A673 (cell line): ENCODE results near the gene ACAT2. TPM values are rescaled to one million over a fixed set of nuclear protein-coding genes. Genes with fewer than 3 reads are reported as not detected.
A peak's percentile ranks its signal among the peaks of the same experiment; 100 is the strongest.
"Not testable (repeated sequence)": the region's sequence is repeated elsewhere in the genome, so short reads cannot be mapped to it uniquely, and the experiment has no call there.

Experiments
- Bru-seq: library from RNA; stranded (reverse); fragments of 400-500 nt; gene quantifications from one replicate; lab custom pipeline; 2021; lab: Mats Ljungman, UMichigan
- BruChase-seq, 2 experiments: library from RNA; stranded (reverse); fragments of 400-500 nt; gene quantifications; one replicate each; lab custom pipeline; 2021; lab: Mats Ljungman, UMichigan
- BruUV-seq: library from RNA; stranded (reverse); fragments of 400-500 nt; replicated peaks from 2 replicates; lab custom pipeline; 2021; lab: Mats Ljungman, UMichigan
- CTCF ChIA-PET: fragments of 300-600 bp; sonication (Branson Sonifier 250); formaldehyde crosslinking; loops from one replicate; lab custom pipeline; 2022; ENCODE audit warnings: antibody characterized with exemption; lab: Charles Lee
- POLR2A ChIA-PET: fragments of 300-600 bp; sonication (Branson Sonifier 250); formaldehyde crosslinking; loops from one replicate; lab custom pipeline; 2022; ENCODE audit warnings: antibody characterized with exemption; ENCODE audit not compliant: low non-redundant PET; lab: Charles Lee
- DNase-seq: peaks from one replicate; pipeline ENCODE4 v3.0.0-alpha.2; 2015; ENCODE audit warnings: low spot score
- H3K27ac ChIP-seq: fragments of 200-600 bp; sonication (generic); 2 replicates; pipeline ENCODE4 v1.5.1; 2016; ENCODE audit warnings: mixed run types, low read depth, mild to moderate bottlenecking, mixed read lengths, antibody characterized with exemption, low read length; ENCODE audit not compliant: poor library complexity, severe bottlenecking
- H3K27me3 ChIP-seq: fragments of 200-600 bp; sonication (generic); replicated peaks from 2 replicates; pipeline ENCODE4 v1.6.1; 2017; ENCODE audit warnings: mixed run types, low read depth, mild to moderate bottlenecking, mixed read lengths, antibody characterized with exemption, low read length; ENCODE audit not compliant: insufficient read depth, poor library complexity
- H3K36me3 ChIP-seq: fragments of 200-600 bp; sonication (generic); 2 replicates; pipeline ENCODE4 v1.6.1; 2016; ENCODE audit warnings: mixed run types, mild to moderate bottlenecking, mixed read lengths, antibody characterized with exemption, low read length; ENCODE audit not compliant: insufficient read depth, poor library complexity, severe bottlenecking
- H3K4me1 ChIP-seq: fragments of 200-600 bp; sonication (generic); 2 replicates; pipeline ENCODE4 v1.6.1; 2017; ENCODE audit warnings: mixed run types, mild to moderate bottlenecking, mixed read lengths, antibody characterized with exemption, low read length; ENCODE audit not compliant: insufficient read depth, poor library complexity, severe bottlenecking
- H3K4me3 ChIP-seq: fragments of 200-600 bp; sonication (generic); 2 replicates; pipeline ENCODE4 v1.5.1; 2016; ENCODE audit warnings: low read depth, mixed run types, mild to moderate bottlenecking, mixed read lengths, low read length; ENCODE audit not compliant: poor library complexity, severe bottlenecking
- H3K9me3 ChIP-seq: fragments of 200-600 bp; sonication (generic); 2 replicates; pipeline ENCODE4 v1.6.1; 2016; ENCODE audit warnings: mixed run types, low read depth, mild to moderate bottlenecking, mixed read lengths, antibody characterized with exemption, low read length; ENCODE audit not compliant: poor library complexity, severe bottlenecking
- CTCF ChIP-seq: fragments of 300-800, 200-600 bp; sonication (generic); conservative IDR thresholded peaks from 2 replicates; pipeline ENCODE4 v1.5.1; 2017; ENCODE audit warnings: low read depth, mild to moderate bottlenecking, antibody characterized with exemption, low read length, moderate library complexity, mixed read lengths
- EZH2 ChIP-seq: fragments of 200-600 bp; sonication (generic); IDR thresholded peaks from 2 replicates; pipeline ENCODE4 v1.6.1; 2017; ENCODE audit warnings: borderline replicate concordance, low read depth, mild to moderate bottlenecking, mixed read lengths, antibody characterized with exemption, low read length; ENCODE audit not compliant: poor library complexity, severe bottlenecking
- intact Hi-C: fragments of 100-400 bp; cut with micrococcal nuclease; formaldehyde crosslinking; loops from one replicate; pipeline ENCODE4 v1.10.0; 2022; ENCODE audit not compliant: unreplicated experiment
- long read RNA-seq: library from polyadenylated mRNA; stranded (forward); transcript quantifications from one replicate; pipeline ENCODE4 v2.0.0, GENCODE V29; 2022
- total RNA-seq: library from RNA; stranded (reverse); gene quantifications from 2 replicates; pipeline ENCODE4 v1.2.3, GENCODE V29; 2021

The ACAT2 gene
- total RNA-seq (238 and 250 TPM in 2 replicates), Bru-seq, nascent RNA (percentile 95 among the genes with signal in this experiment), BruChase-seq, experiment 1, labeled RNA remaining after a 2-hour chase (percentile 87 among the genes with signal in this experiment), BruChase-seq, experiment 2, labeled RNA remaining after a 6-hour chase (percentile 91 among the genes with signal in this experiment)
- long read RNA-seq, transcript ACAT2-201 (9 exons, 3,180 nt), result major isoform, 675 of 761 reads
- long read RNA-seq, partial matches to known transcripts, result 20 of 761 reads
- long read RNA-seq, other reads (novel, unspliced or antisense), result 64 of 761 reads

GRCh38 chr6:159761873-159762680 is at the start of gene ACAT2:
Gene ACAT2, plus strand, starts transcription at chr6:159762045. Its CDS starts 43 bp downstream, at chr6:159762088.
- BruUV-seq, result no TSS peak
- CTCF ChIA-PET, result no interaction called here
- no peaks in the 10 kb centered on the region for H3K27me3 ChIP-seq
- no peak for TF ChIP-seq CTCF
- no peak for TF ChIP-seq EZH2
- POLR2A ChIA-PET, result interaction anchor here (0.6 kb wide), 1 partner anchor 32 kb away, joined by 3 read pairs; no protein-coding TSS in a partner anchor
- H3K9me3 ChIP-seq, result no peaks in the 10 kb centered on the region
- H3K27ac ChIP-seq, result peak within 1 kb of the TSS; percentile 99
- H3K4me1 ChIP-seq, result peaks cover 17% of the 10 kb centered on the region
- peak within 1 kb of the TSS; percentile 68 for H3K4me3 ChIP-seq
- intact Hi-C loops, result no loop called here
- H3K36me3 ChIP-seq, result peaks cover 60% of the 10 kb centered on the region
- DNase-seq, result peak; percentile 99

- H3K4me1 ChIP-seq, H3K27me3 ChIP-seq, H3K36me3 ChIP-seq, H3K9me3 ChIP-seq, intact Hi-C loops, H3K4me3 ChIP-seq, POLR2A ChIA-PET, BruUV-seq, DNase-seq, H3K27ac ChIP-seq: not testable (repeated sequence)
- CTCF ChIA-PET, result interaction anchor here (0.6 kb wide), 1 partner anchor 288 kb away, joined by 14 read pairs; no protein-coding TSS in a partner anchor
Observed at GRCh38 chr6:159712389-159712788, 49.5 kb upstream of the ACAT2 start.

- BruUV-seq, result no TSS peak
- no peaks in the 10 kb centered on the region for H3K36me3 ChIP-seq
- no peak overlapping the region for H3K27ac ChIP-seq
- no peak for TF ChIP-seq EZH2
- no peak for TF ChIP-seq CTCF
- intact Hi-C loops, result no loop called here
- DNase-seq, result no peak
- ChIA-PET CTCF (no interaction called here), POLR2A (no interaction called here)
- no peak overlapping the region for H3K4me3 ChIP-seq
- H3K4me1 ChIP-seq, result no peaks in the 10 kb centered on the region
- no peaks in the 10 kb centered on the region for H3K9me3 ChIP-seq
- no peaks in the 10 kb centered on the region for H3K27me3 ChIP-seq
Observed at GRCh38 chr6:159713984-159714383, 47.9 kb upstream of the ACAT2 start.
